Loucy (cell line): ENCODE data around the gene MARCKSL1.

ENCODE experiments used
- H2AFZ ChIP-seq: fragments of 200-600 bp; sonication (generic); 2 replicates; pipeline ENCODE4 v1.6.0; 2016; ENCODE audit warnings: antibody characterized with exemption, mild to moderate bottlenecking, low read length, moderate library complexity
- H3F3A ChIP-seq: fragments of 200-600 bp; 2 replicates; pipeline ENCODE4 v1.6.0; 2016; ENCODE audit warnings: antibody characterized with exemption, low read depth, mild to moderate bottlenecking
- H3K27me3 ChIP-seq: fragments of 200-600 bp; sonication (generic); 2 replicates; pipeline ENCODE4 v1.6.1; 2014; ENCODE audit warnings: low read length, mild to moderate bottlenecking; ENCODE audit not compliant: insufficient read depth, poor library complexity, severe bottlenecking
- H3K36me3 ChIP-seq: fragments of 200-600 bp; sonication (generic); 2 replicates; pipeline ENCODE4 v1.6.1; 2016; ENCODE audit warnings: low read length; ENCODE audit not compliant: insufficient read depth
- H3K4me1 ChIP-seq: fragments of 200-600 bp; sonication (generic); 2 replicates; pipeline ENCODE4 v1.5.1; 2014; ENCODE audit warnings: low read length, mild to moderate bottlenecking; ENCODE audit not compliant: insufficient read depth, poor library complexity, severe bottlenecking
- H3K4me2 ChIP-seq: fragments of 200-600 bp; sonication (generic); 2 replicates; pipeline ENCODE4 v1.6.0; 2014; ENCODE audit warnings: antibody characterized with exemption, low read length, low read depth, mild to moderate bottlenecking; ENCODE audit not compliant: poor library complexity, severe bottlenecking
- H3K4me3 ChIP-seq: fragments of 200-600 bp; sonication (generic); 2 replicates; pipeline ENCODE4 v1.5.1; 2014; ENCODE audit warnings: low read length, mild to moderate bottlenecking, mixed read lengths; ENCODE audit not compliant: poor library complexity, severe bottlenecking
- H3K79me2 ChIP-seq: fragments of 200-600 bp; sonication (generic); 2 replicates; pipeline ENCODE4 v1.6.1; 2014; ENCODE audit warnings: low read length; ENCODE audit not compliant: insufficient read depth
- H3K9ac ChIP-seq: fragments of 200-600 bp; sonication (generic); 2 replicates; pipeline ENCODE4 v1.6.0; 2014; ENCODE audit warnings: mild to moderate bottlenecking, low read depth, low read length, moderate library complexity; ENCODE audit not compliant: poor library complexity, severe bottlenecking
- H3K9me2 ChIP-seq: fragments of 200-600 bp; sonication (generic); replicated peaks from 2 replicates; pipeline ENCODE4 v1.6.1; 2016; ENCODE audit warnings: low read depth, low read length, mixed read lengths
- H3K9me3 ChIP-seq: fragments of 200-600 bp; sonication (generic); 2 replicates; pipeline ENCODE4 v1.6.1; 2014; ENCODE audit warnings: mild to moderate bottlenecking, antibody characterized with exemption, low read length, low read depth; ENCODE audit not compliant: insufficient read depth
- H4K20me1 ChIP-seq: fragments of 200-600 bp; sonication (generic); 2 replicates; pipeline ENCODE4 v1.6.0; 2014; ENCODE audit warnings: antibody characterized with exemption, low read length, mild to moderate bottlenecking; ENCODE audit not compliant: insufficient read depth, poor library complexity, severe bottlenecking
- CTCF ChIP-seq: fragments of 200-600 bp; sonication (generic); conservative IDR thresholded peaks from 2 replicates; pipeline ENCODE4 v1.5.1; 2014; ENCODE audit warnings: mild to moderate bottlenecking, antibody characterized with exemption, low read length
- EZH2phosphoT487 ChIP-seq: fragments of 200-600 bp; IDR thresholded peaks from 2 replicates; pipeline ENCODE4 v1.6.1; 2018; ENCODE audit warnings: antibody characterized with exemption, mild to moderate bottlenecking, moderate library complexity, borderline replicate concordance

The MARCKSL1 gene

DNA sequence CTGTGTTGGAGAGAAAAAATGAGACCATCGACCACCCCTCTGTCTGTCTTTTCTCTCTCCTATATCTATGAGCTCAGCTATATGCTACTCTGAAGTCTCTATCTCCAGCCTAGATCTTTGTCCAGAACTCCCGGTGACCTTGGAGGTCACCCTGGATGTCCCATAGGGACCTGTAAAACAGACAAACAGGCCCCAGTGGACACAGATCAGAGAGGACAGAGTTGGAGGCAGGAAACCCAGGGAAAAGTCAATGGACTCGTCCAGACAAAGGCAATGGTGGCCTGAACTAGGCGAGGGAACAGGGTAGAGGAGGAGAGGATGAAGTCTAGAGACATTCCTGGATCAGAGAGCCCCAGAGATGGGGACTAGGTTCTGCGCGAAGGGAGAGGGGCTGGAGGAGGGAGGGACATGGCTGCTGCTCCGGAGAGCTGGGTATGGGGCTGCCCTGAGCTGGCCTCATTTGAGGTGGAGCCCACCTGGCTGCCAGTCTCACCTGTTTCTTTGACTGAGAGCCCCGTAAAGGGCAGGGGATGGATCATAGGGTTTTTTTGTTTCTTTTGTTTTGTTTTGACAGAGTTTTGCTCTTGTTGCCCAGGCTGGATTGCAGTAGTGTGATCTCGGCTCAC is 10.6 kb upstream of the MARCKSL1 start:
- Histone ChIP-seq H3K9ac (no peak overlapping the region), H3K9me2 (no peaks in the 10 kb centered on the region), H3K4me2 (no peak overlapping the region), H3F3A (no peaks in the 10 kb centered on the region), H2AFZ (no peak overlapping the region), H3K36me3 (no peaks in the 10 kb centered on the region), H3K9me3 (no peaks in the 10 kb centered on the region), H3K4me1 (peaks cover 12% of the 10 kb centered on the region), H3K27me3 (no peaks in the 10 kb centered on the region), H4K20me1 (no peaks in the 10 kb centered on the region), H3K4me3 (no peak overlapping the region), H3K79me2 (no peaks in the 10 kb centered on the region)
- no peak for TF ChIP-seq CTCF
- no peak for TF ChIP-seq EZH2phosphoT487

DNA sequence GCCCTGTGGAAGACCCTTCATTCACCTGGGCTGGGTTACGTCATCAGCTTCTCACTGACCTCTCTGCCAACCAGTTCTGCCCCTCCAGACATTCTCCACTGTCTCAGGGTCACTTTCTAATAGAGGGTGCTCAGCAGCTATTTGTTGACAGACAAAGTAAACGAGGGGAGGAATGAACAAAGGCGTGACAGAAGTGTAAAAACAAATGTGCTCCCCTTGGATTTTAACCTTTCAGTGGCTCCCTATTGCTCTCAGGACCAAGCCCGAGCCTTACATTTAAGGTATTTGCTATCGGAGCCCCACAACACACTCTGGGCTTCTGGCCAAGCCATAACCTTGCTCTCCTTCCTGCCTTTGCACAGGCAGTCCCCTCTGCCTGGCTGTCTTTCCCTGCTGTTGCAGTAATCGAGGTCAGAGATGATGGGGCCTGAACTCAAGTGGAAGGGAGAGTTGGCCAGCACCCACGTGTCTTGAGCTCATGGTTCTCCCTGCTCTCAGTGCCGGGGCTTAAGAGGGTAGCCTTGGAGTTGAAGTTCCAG is 9.3 kb upstream of the MARCKSL1 start:
- Histone ChIP-seq H3K9me2 (no peaks in the 10 kb centered on the region), H4K20me1 (no peaks in the 10 kb centered on the region), H3K36me3 (no peaks in the 10 kb centered on the region), H3K4me1 (peaks cover 6% of the 10 kb centered on the region), H3K9ac (no peak overlapping the region), H3F3A (no peaks in the 10 kb centered on the region), H2AFZ (no peak overlapping the region), H3K79me2 (no peaks in the 10 kb centered on the region), H3K9me3 (no peaks in the 10 kb centered on the region), H3K27me3 (no peaks in the 10 kb centered on the region), H3K4me2 (no peak overlapping the region), H3K4me3 (no peak overlapping the region)
- no peak for TF ChIP-seq CTCF
- no peak for TF ChIP-seq EZH2phosphoT487

DNA sequence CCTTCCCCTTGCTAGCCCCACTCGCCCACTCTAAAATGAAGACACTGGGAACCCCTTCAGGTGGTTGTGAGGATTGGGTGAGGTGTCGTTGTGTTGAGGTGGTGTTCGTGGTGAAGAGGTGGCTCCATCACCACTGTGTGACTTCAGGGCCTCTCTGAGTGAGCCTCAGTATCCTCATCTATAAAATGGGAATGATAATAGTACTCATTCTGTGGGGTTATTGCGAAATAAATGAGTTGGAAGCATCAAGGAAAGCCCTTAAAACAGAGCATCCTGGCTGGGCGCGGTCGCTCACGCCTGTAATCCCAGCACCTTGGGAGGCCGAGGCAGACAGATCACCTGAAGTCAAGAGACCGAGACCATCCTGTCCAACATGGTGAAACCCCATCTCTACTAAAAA is 6.7 kb upstream of the MARCKSL1 start:
- Histone ChIP-seq H4K20me1 (no peaks in the 10 kb centered on the region), H3F3A (no peaks in the 10 kb centered on the region), H3K4me2 (no peak overlapping the region), H3K36me3 (no peaks in the 10 kb centered on the region), H3K4me3 (no peak overlapping the region), H3K27me3 (no peaks in the 10 kb centered on the region), H3K4me1 (peaks cover 3% of the 10 kb centered on the region), H3K9ac (no peak overlapping the region), H3K9me2 (no peaks in the 10 kb centered on the region), H2AFZ (no peak overlapping the region), H3K79me2 (no peaks in the 10 kb centered on the region), H3K9me3 (no peaks in the 10 kb centered on the region)
- no peak for TF ChIP-seq EZH2phosphoT487
- TF ChIP-seq CTCF, result no peak
